ENCODE results near the gene PCTP.

The PCTP gene

DNA sequence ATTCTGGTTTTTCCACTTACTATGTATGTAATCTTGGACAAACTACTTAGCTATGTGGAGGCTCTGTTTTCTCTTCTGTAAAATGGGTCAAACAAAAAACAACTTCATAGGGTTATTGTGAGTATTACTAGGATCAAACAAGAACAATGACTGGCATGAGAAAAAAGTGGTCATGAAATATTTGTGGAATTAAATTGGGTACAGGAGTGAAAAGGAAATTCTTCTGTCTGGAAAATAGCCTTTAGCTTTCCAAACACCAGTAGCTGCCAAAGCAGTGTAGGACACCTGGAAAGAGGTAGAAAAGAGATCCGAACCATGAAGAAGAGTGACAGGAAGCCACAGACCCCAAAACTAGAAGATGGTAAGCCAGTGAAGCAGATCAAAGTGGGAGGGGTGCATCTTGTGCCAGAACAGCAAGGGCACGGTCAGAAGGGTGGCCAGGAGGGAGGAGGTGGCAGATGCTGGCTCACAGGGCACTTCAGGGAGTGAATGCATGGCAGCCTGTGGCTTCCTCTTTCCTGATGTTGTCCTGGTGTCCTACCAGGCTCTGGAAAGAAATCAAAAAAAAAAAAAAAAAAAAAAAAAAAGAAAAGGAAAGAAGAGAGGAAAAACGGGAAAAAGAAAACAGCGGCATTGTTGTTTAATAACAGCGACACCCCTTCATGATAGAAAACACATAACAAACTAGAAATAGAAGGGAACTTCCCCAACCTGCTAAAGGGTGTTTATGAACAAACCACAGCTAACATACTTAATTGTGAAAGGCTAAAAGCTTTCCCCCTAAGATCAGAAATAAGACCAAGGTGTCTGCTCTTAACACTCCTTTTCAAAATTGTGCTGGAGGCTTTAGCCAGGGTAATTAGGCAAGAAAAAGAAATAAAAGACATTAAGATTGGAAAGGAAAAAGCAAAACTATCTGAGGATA lies 67.9 kb downstream of the PCTP start:
- H3K4me1 ChIP-seq (ENCODE audit: control insufficient read depth, insufficient read depth, low read length, unreplicated experiment): no peaks in the 10 kb centered on the region

GRCh38 chr17:55820675-55821074 lies 69.8 kb downstream of the PCTP start:
- Histone ChIP-seq H3K4me3 (ENCODE audit: low read depth, low read length) (no peak overlapping the region), H2AFZ (ENCODE audit: low read length, unreplicated experiment) (no peak overlapping the region)

More for the DNA sequence above, 67.9 kb downstream of the PCTP start:
- Histone ChIP-seq H3K4me3 (ENCODE audit: low read depth, low read length) (no peak overlapping the region), H3K27ac (ENCODE audit: low read depth, low read length) (no peak overlapping the region), H3K27me3 (ENCODE audit: insufficient read depth, low read length) (peaks cover 16% of the 10 kb centered on the region), H2AFZ (ENCODE audit: low read length, unreplicated experiment) (no peak overlapping the region), H3K79me2 (ENCODE audit: control insufficient read depth, insufficient read depth, low read length, unreplicated experiment) (no peaks in the 10 kb centered on the region), H3K36me3 (ENCODE audit: insufficient read depth, low read length) (no peaks in the 10 kb centered on the region)

GRCh38 chr17:55822028-55822427 lies 71.2 kb downstream of the PCTP start:
- Histone ChIP-seq H3K27ac (ENCODE audit: low read depth, low read length) (no peak overlapping the region), H3K79me2 (ENCODE audit: control insufficient read depth, insufficient read depth, low read length, unreplicated experiment) (no peaks in the 10 kb centered on the region), H3K4me3 (ENCODE audit: low read depth, low read length) (no peak overlapping the region), H2AFZ (ENCODE audit: low read length, unreplicated experiment) (no peak overlapping the region), H3K36me3 (ENCODE audit: insufficient read depth, low read length) (no peaks in the 10 kb centered on the region), H3K27me3 (ENCODE audit: insufficient read depth, low read length) (0 out of 2 replicates have a peak, but pooled peaks cover 7% of the 10 kb centered on the region), H3K4me1 (ENCODE audit: control insufficient read depth, insufficient read depth, low read length, unreplicated experiment) (no peaks in the 10 kb centered on the region)

More at GRCh38 chr17:55820675-55821074, 69.8 kb downstream of the PCTP start:
- peaks cover 14% of the 10 kb centered on the region for H3K27me3 ChIP-seq (ENCODE audit: insufficient read depth, low read length)
- H3K27ac ChIP-seq (ENCODE audit: low read depth, low read length): no peak overlapping the region
- no peaks in the 10 kb centered on the region for H3K79me2 ChIP-seq (ENCODE audit: control insufficient read depth, insufficient read depth, low read length, unreplicated experiment)
- H3K36me3 ChIP-seq (ENCODE audit: insufficient read depth, low read length): no peaks in the 10 kb centered on the region
- H3K4me1 ChIP-seq (ENCODE audit: control insufficient read depth, insufficient read depth, low read length, unreplicated experiment): no peaks in the 10 kb centered on the region

- no peak overlapping the region for H3K4me3 ChIP-seq (ENCODE audit: low read depth, low read length)
- no peak overlapping the region for H3K27ac ChIP-seq (ENCODE audit: low read depth, low read length)
- H3K27me3 ChIP-seq (ENCODE audit: insufficient read depth, low read length): peaks cover 10% of the 10 kb centered on the region; the same call in 1 of the 2 replicates
- H2AFZ ChIP-seq (ENCODE audit: low read length, unreplicated experiment): no peak overlapping the region
- H3K4me1 ChIP-seq (ENCODE audit: control insufficient read depth, insufficient read depth, low read length, unreplicated experiment): no peaks in the 10 kb centered on the region
- H3K36me3 ChIP-seq (ENCODE audit: insufficient read depth, low read length): no peaks in the 10 kb centered on the region
- no peaks in the 10 kb centered on the region for H3K79me2 ChIP-seq (ENCODE audit: control insufficient read depth, insufficient read depth, low read length, unreplicated experiment)
These were observed 74.4 kb downstream of the PCTP start for GRCh38 chr17:55825213-55825612.

Data from ACC112 (cell line).